HL-60 (cell line): Measurements from ENCODE around the gene CTR9.

Experiments used
- DNase-seq, 2 experiments: peaks; one replicate each; pipeline ENCODE4 v3.0.0-alpha.2; 2010 to 2020; ENCODE audit warnings: low read depth in 1 of 2, low spot score in 1 of 2
- H3K27ac ChIP-seq: fragments of 250-450 bp; sonication (Bioruptor Pico); replicated peaks from 2 replicates; pipeline ENCODE4 v1.5.1; 2020; ENCODE audit warnings: mild to moderate bottlenecking, moderate library complexity
- H3K27me3 ChIP-seq: fragments of 250-450 bp; sonication (Bioruptor Pico); 2 replicates; pipeline ENCODE4 v1.5.1; 2021; ENCODE audit warnings: mild to moderate bottlenecking, moderate library complexity; ENCODE audit not compliant: insufficient read depth, poor library complexity, severe bottlenecking
- H3K4me3 ChIP-seq: replicated peaks from 2 replicates; pipeline ENCODE4 v1.5.1; 2011; ENCODE audit warnings: mild to moderate bottlenecking, control low read depth, low read length; ENCODE audit not compliant: insufficient read depth
- CTCF ChIP-seq: IDR thresholded peaks from one replicate; pipeline ENCODE4 v1.5.1; 2011; ENCODE audit warnings: low read length, control low read depth, inconsistent platforms; ENCODE audit not compliant: insufficient read depth
- GABPA ChIP-seq: IDR thresholded peaks from 2 replicates; pipeline ENCODE4 v1.6.1; 2012; ENCODE audit warnings: low read depth
- POLR2AphosphoS5 ChIP-seq: IDR thresholded peaks from 2 replicates; pipeline ENCODE4 v1.6.1; 2012; ENCODE audit warnings: low read depth
- REST ChIP-seq: IDR thresholded peaks from 2 replicates; pipeline ENCODE4 v1.6.1; 2012; ENCODE audit warnings: low read depth; ENCODE audit not compliant: insufficient replicate concordance
- SPI1 ChIP-seq: IDR thresholded peaks from 2 replicates; pipeline ENCODE4 v1.6.1; 2012; ENCODE audit warnings: low read depth, mild to moderate bottlenecking, borderline replicate concordance

CTR9 gene

GRCh38 chr11:10722307-10722706, 28.7 kb upstream of the CTR9 start:
- Histone ChIP-seq H3K27ac (no peak overlapping the region), H3K27me3 (no peaks in the 10 kb centered on the region), H3K4me3 (no peak overlapping the region)
- DNase-seq: no peak
- no peak for TF ChIP-seq CTCF
- no peak for TF ChIP-seq POLR2AphosphoS5
- no peak for TF ChIP-seq SPI1
- TF ChIP-seq REST: no peak
- TF ChIP-seq GABPA: no peak

GRCh38 chr11:10725114-10725906, 25.7 kb upstream of the CTR9 start:
- no peaks in the 10 kb centered on the region for H3K27me3 ChIP-seq
- DNase-seq: peak; percentile 83 to 91
- TF ChIP-seq CTCF: no peak
- TF ChIP-seq SPI1: peak; percentile 26; the same call in 1 of the 2 replicates
- peak; percentile 61; the same call in 1 of the 2 replicates for TF ChIP-seq POLR2AphosphoS5
- no peak overlapping the region for H3K4me3 ChIP-seq
- H3K27ac ChIP-seq: no peak overlapping the region

- no peak overlapping the region for H3K4me3 ChIP-seq
- TF ChIP-seq REST (no peak), SPI1 (no peak), GABPA (no peak), POLR2AphosphoS5 (no peak), CTCF (no peak)
Observed at GRCh38 chr11:10725907-10726253, 25.2 kb upstream of the CTR9 start.

More at GRCh38 chr11:10725907-10726253, 25.2 kb upstream of the CTR9 start:
- Histone ChIP-seq H3K27ac (no peak overlapping the region), H3K27me3 (no peaks in the 10 kb centered on the region)
- DNase-seq: no peak
